ENCODE measurements around the gene MYH15. TPM values are rescaled to one million over a fixed set of nuclear protein-coding genes. Genes with fewer than 3 reads are reported as not detected.

MYH15 gene
- total RNA-seq, 1 donor from 2014 or later, result not detected

GRCh38 chr3:108334701-108335100 is 175.7 kb downstream of the MYH15 start:
- no peak for DNase-seq (ENCODE audit: low spot score)

GRCh38 chr3:108333961-108334360 is 176.4 kb downstream of the MYH15 start:
- DNase-seq (ENCODE audit: low spot score), result no peak

GRCh38 chr3:108331792-108332191 is 178.6 kb downstream of the MYH15 start:
- no peak for DNase-seq (ENCODE audit: low spot score)

Other genes starting within 250 kb of the MYH15 start
- gene HHLA2, start 214.0 kb downstream of the MYH15 start, total RNA-seq, result 69.1 TPM
- gene CIP2A, start 78.8 kb upstream of the MYH15 start, total RNA-seq, result 2.5 TPM
- gene DZIP3, start 79.1 kb upstream of the MYH15 start, total RNA-seq, result 11.5 TPM
- not detected for gene RETNLB, start 246.8 kb upstream of the MYH15 start, total RNA-seq

Data from mucosa of gallbladder (tissue), 1 donor.